ENCODE data around the gene HOXC10.
A peak's percentile ranks its signal among the peaks of the same experiment; 100 is the strongest.

DNA sequence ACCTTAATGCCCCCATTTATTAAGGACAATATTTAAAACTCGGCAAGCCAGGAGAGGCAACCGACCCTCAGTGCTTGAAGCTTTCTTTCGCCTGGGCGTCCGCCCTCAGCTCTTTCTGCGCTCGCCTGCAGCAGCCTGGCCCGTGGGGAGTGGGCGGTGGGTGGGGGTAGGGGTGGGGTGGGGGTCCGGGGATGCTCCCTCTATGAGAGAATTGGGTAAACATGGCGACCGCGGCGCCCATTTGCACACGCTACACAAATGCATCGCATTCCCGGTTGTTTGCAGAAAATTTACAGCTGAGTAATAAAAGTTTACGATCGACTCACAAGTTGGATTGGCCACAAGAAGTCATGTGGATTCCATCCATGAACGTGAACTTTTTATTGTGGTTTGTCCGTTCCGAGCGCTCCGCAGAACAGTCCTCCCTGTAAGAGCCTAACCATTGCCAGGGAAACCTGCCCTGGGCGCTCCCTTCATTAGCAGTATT is 31.6 kb downstream of the HOXC10 start:
- TF ChIP-seq, protein P1, sequence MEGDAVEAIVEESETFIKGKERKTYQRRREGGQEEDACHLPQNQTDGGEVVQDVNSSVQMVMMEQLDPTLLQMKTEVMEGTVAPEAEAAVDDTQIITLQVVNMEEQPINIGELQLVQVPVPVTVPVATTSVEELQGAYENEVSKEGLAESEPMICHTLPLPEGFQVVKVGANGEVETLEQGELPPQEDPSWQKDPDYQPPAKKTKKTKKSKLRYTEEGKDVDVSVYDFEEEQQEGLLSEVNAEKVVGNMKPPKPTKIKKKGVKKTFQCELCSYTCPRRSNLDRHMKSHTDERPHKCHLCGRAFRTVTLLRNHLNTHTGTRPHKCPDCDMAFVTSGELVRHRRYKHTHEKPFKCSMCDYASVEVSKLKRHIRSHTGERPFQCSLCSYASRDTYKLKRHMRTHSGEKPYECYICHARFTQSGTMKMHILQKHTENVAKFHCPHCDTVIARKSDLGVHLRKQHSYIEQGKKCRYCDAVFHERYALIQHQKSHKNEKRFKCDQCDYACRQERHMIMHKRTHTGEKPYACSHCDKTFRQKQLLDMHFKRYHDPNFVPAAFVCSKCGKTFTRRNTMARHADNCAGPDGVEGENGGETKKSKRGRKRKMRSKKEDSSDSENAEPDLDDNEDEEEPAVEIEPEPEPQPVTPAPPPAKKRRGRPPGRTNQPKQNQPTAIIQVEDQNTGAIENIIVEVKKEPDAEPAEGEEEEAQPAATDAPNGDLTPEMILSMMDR (IDR thresholded peaks at IDR 0.05): no peak
- peak in 1 of 2 donors; percentile 22 for TF ChIP-seq POLR2A (IDR thresholded peaks at IDR 0.05)
